Epithelial cell of proximal tubule (primary cell): ENCODE results near the gene SHBG. TPM values are rescaled to one million over a fixed set of nuclear protein-coding genes. Genes with fewer than 3 reads are reported as not detected.

ENCODE experiments used
- DNase-seq: peaks from one replicate; pipeline ENCODE4 v3.0.0-alpha.2; 2011; ENCODE audit warnings: low read depth
- H3K4me3 ChIP-seq: 2 replicates; pipeline ENCODE4 v1.5.1; 2011; ENCODE audit warnings: low read depth, mild to moderate bottlenecking, low read length
- total RNA-seq: library from RNA; depleted of rRNA; stranded (reverse); fragments of >200 nt; gene quantifications from 2 replicates; pipeline ENCODE4 v1.2.3, GENCODE V29; 2015
- TF ChIP-seq, protein P1 (sequence below): conservative IDR thresholded peaks from 2 replicates; pipeline ENCODE4 v1.5.1; 2012; ENCODE audit warnings: low read depth, mild to moderate bottlenecking, low read length

SHBG gene
- total RNA-seq, 1 donor from 2014 or later, result not detected

GRCh38 chr17:7651097-7651664 is 21.2 kb downstream of the SHBG start:
- no peak overlapping the region for H3K4me3 ChIP-seq
- no peak for DNase-seq
- TF ChIP-seq, protein P1, sequence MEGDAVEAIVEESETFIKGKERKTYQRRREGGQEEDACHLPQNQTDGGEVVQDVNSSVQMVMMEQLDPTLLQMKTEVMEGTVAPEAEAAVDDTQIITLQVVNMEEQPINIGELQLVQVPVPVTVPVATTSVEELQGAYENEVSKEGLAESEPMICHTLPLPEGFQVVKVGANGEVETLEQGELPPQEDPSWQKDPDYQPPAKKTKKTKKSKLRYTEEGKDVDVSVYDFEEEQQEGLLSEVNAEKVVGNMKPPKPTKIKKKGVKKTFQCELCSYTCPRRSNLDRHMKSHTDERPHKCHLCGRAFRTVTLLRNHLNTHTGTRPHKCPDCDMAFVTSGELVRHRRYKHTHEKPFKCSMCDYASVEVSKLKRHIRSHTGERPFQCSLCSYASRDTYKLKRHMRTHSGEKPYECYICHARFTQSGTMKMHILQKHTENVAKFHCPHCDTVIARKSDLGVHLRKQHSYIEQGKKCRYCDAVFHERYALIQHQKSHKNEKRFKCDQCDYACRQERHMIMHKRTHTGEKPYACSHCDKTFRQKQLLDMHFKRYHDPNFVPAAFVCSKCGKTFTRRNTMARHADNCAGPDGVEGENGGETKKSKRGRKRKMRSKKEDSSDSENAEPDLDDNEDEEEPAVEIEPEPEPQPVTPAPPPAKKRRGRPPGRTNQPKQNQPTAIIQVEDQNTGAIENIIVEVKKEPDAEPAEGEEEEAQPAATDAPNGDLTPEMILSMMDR, result no peak

- H3K4me3 ChIP-seq, result no peak overlapping the region
- TF ChIP-seq, protein P1, result no peak
- DNase-seq, result no peak
Measured at GRCh38 chr17:7651665-7652387, 21.9 kb downstream of the SHBG start.

GRCh38 chr17:7652388-7653356 is 22.7 kb downstream of the SHBG start:
- no peak overlapping the region for H3K4me3 ChIP-seq
- TF ChIP-seq, protein P1, result no peak
- no peak for DNase-seq

- TF ChIP-seq, protein P1, result no peak
- DNase-seq, result no peak
- H3K4me3 ChIP-seq, result no peak overlapping the region
Measured at GRCh38 chr17:7654832-7655540, 25.1 kb downstream of the SHBG start.

DNA sequence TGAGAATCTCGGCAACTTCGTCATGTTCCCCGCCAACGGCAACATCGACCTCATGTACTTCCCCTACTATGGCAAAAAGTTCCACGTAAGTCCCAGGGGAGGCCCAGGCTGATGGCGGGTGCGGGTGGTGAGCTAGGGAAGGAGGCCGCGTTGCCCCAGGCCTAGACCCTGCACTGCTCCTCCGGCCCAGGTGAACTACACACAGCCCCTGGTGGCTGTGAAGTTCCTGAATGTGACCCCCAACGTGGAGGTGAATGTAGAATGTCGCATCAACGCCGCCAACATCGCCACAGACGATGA is 25.6 kb downstream of the SHBG start:
- no peak overlapping the region for H3K4me3 ChIP-seq
- TF ChIP-seq, protein P1, result no peak
- DNase-seq, result no peak

GRCh38 chr17:7656958-7657609 is 27.1 kb downstream of the SHBG start:
- DNase-seq, result no peak
- TF ChIP-seq, protein P1, result no peak
- H3K4me3 ChIP-seq, result no peak overlapping the region
